SK-N-SH (cell line): Measurements from ENCODE around the gene HECW1. TPM values are rescaled to one million over a fixed set of nuclear protein-coding genes. Genes with fewer than 3 reads are reported as not detected.
A peak's percentile ranks its signal among the peaks of the same experiment; 100 is the strongest.

Experiments
- CTCF ChIA-PET: fragments of 300-600, 350-600 bp; formaldehyde crosslinking; extraction: SDS; loops from one replicate; lab custom pipeline; 2021; lab: Yijun Ruan, JAX
- POLR2A ChIA-PET: fragments of 350-600 bp; sonication (Branson Sonifier 250); formaldehyde crosslinking; extraction: SDS; loops from one replicate; lab custom pipeline; 2020; ENCODE audit warnings: antibody characterized with exemption, inconsistent platforms; lab: Yijun Ruan, JAX
- DNase-seq: peaks from one replicate; pipeline ENCODE4 v3.0.0; 2012
- H2AFZ ChIP-seq: fragments of 200-600 bp; sonication (generic); 2 replicates; pipeline ENCODE4 v1.8.1; 2016; ENCODE audit warnings: antibody characterized with exemption, mild to moderate bottlenecking, low read depth
- H3F3A ChIP-seq: fragments of 200-600 bp; sonication (generic); replicated peaks from 2 replicates; pipeline ENCODE3; 2016; ENCODE audit warnings: antibody characterized with exemption, mild to moderate bottlenecking; ENCODE audit not compliant: insufficient read depth
- H3K27ac ChIP-seq, 2 experiments: fragments of 200-500 bp in 1 of 2; fragments of 200-600 bp in 1 of 2; sonication (Bioruptor generic) in 1 of 2; sonication (generic), shearing (Covaris generic) in 1 of 2; 2 replicates each; pipeline versions ENCODE4 v1.5.1 to v1.6.1; 2014 to 2016; ENCODE audit warnings: low read depth in 2 of 2, inconsistent platforms in 1 of 2, low read length in 1 of 2, mild to moderate bottlenecking in 1 of 2, mixed read lengths in 1 of 2
- H3K27me3 ChIP-seq: fragments of 200-600 bp; sonication (generic), shearing (Covaris generic); 2 replicates; pipeline ENCODE4 v1.6.1; 2016; ENCODE audit warnings: mixed run types; ENCODE audit not compliant: insufficient read depth
- H3K36me3 ChIP-seq, 2 experiments: fragments of 200-500 bp in 1 of 2; fragments of 200-600 bp in 1 of 2; sonication (Bioruptor generic) in 1 of 2; sonication (generic) in 1 of 2; replicated peaks in 1 of 2; 2 replicates each; pipeline versions ENCODE3 to v1.5.1; 2014 to 2016; ENCODE audit warnings: low read length in 1 of 2, mild to moderate bottlenecking in 1 of 2; ENCODE audit not compliant: insufficient read depth in 2 of 2, control insufficient read depth in 1 of 2
- H3K4me1 ChIP-seq, 2 experiments: fragments of 200-500 bp in 1 of 2; fragments of 200-600 bp in 1 of 2; sonication (Bioruptor generic) in 1 of 2; sonication (generic), shearing (Covaris generic) in 1 of 2; 2 replicates each; pipeline versions ENCODE4 v1.5.1 to v1.6.1; 2014 to 2016; ENCODE audit warnings: low read depth in 1 of 2, low read length in 1 of 2, mixed run types in 1 of 2; ENCODE audit not compliant: insufficient read depth in 2 of 2, control insufficient read depth in 1 of 2
- H3K4me2 ChIP-seq: fragments of 200-600 bp; sonication (generic), shearing (Covaris generic); 2 replicates; pipeline ENCODE4 v1.6.1; 2017; ENCODE audit warnings: mixed run types
- H3K4me3 ChIP-seq, 2 experiments: fragments of 200-500 bp in 1 of 2; fragments of 200-600 bp in 1 of 2; sonication (Bioruptor generic) in 1 of 2; sonication (generic), shearing (Covaris generic) in 1 of 2; 2 replicates each; pipeline versions ENCODE4 v1.5.1 to v1.8.1; 2014 to 2016; ENCODE audit warnings: low read depth in 2 of 2, inconsistent platforms in 1 of 2, low read length in 1 of 2, mild to moderate bottlenecking in 1 of 2, mixed read lengths in 1 of 2, moderate library complexity in 1 of 2
- H3K79me2 ChIP-seq: fragments of 200-600 bp; sonication (generic); 2 replicates; pipeline ENCODE4 v1.8.1; 2017; ENCODE audit warnings: mild to moderate bottlenecking; ENCODE audit not compliant: insufficient read depth
- H3K9ac ChIP-seq: fragments of 200-600 bp; sonication (generic); 2 replicates; pipeline ENCODE4 v1.6.1; 2017; ENCODE audit warnings: mixed run types
- H3K9me2 ChIP-seq: fragments of 200-600 bp; sonication (generic); 2 replicates; pipeline ENCODE4 v1.6.1; 2017; ENCODE audit warnings: mixed run types
- H3K9me3 ChIP-seq: fragments of 200-600 bp; sonication (generic); 2 replicates; pipeline ENCODE4 v1.6.1; 2017; ENCODE audit warnings: mixed run types, mild to moderate bottlenecking, moderate library complexity
- H4K20me1 ChIP-seq: fragments of 200-600 bp; sonication (generic); 2 replicates; pipeline ENCODE4 v1.6.1; 2017; ENCODE audit warnings: mild to moderate bottlenecking, mixed run types; ENCODE audit not compliant: insufficient read depth
- ELF1 ChIP-seq: IDR thresholded peaks from 2 replicates; pipeline ENCODE4 v1.4.0; 2012
- EP300 ChIP-seq, 2 experiments: IDR thresholded peaks; 2 replicates each; pipeline versions ENCODE4 v1.4.0 to v1.6.1; 2012; ENCODE audit warnings: borderline replicate concordance in 1 of 2, low read depth in 1 of 2, low read length in 1 of 2
- FOXM1 ChIP-seq: IDR thresholded peaks from 2 replicates; pipeline ENCODE4 v1.4.0; 2012; ENCODE audit warnings: low read depth, mild to moderate bottlenecking
- IRF3 ChIP-seq: fragments of 150-350 bp; IDR thresholded peaks from 2 replicates; pipeline ENCODE4 v1.6.1; 2016; ENCODE audit warnings: mild to moderate bottlenecking, low read depth, low read length
- MAX ChIP-seq: IDR thresholded peaks from 2 replicates; pipeline ENCODE4 v1.4.0; 2012; ENCODE audit warnings: low read depth
- MEF2A ChIP-seq: IDR thresholded peaks from 2 replicates; pipeline ENCODE4 v1.4.0; 2012; ENCODE audit warnings: low read depth, borderline replicate concordance
- NFIC ChIP-seq: IDR thresholded peaks from 2 replicates; pipeline ENCODE4 v1.4.0; 2012; ENCODE audit warnings: borderline replicate concordance
- PBX3 ChIP-seq: IDR thresholded peaks from 2 replicates; pipeline ENCODE4; 2012
- POLR2AphosphoS5 ChIP-seq: IDR thresholded peaks from 2 replicates; pipeline ENCODE4 v1.6.1; 2012; ENCODE audit warnings: low read depth, low read length
- RCOR1 ChIP-seq: fragments of 150-350 bp; IDR thresholded peaks from 2 replicates; pipeline ENCODE4 v1.6.1; 2017; ENCODE audit warnings: antibody characterized with exemption, low read length
- REST ChIP-seq: IDR thresholded peaks from 2 replicates; pipeline ENCODE4 v1.6.1; 2012; ENCODE audit warnings: mild to moderate bottlenecking, low read depth, low read length, moderate library complexity
- TCF12 ChIP-seq: IDR thresholded peaks from 2 replicates; pipeline ENCODE4 v1.4.0; 2012
- USF1 ChIP-seq: IDR thresholded peaks from 2 replicates; pipeline ENCODE4 v1.4.0; 2012; ENCODE audit warnings: low read depth, borderline replicate concordance
- YY1 ChIP-seq: IDR thresholded peaks from 2 replicates; pipeline ENCODE4 v1.4.0; 2012; ENCODE audit warnings: low read depth, mild to moderate bottlenecking
- ZBTB33 ChIP-seq: IDR thresholded peaks from 2 replicates; pipeline ENCODE4 v1.4.0; 2012; ENCODE audit warnings: low read depth, borderline replicate concordance
- WGBS: methylation state at CpG from one replicate; pipeline ENCODE4 v1.1.6; 2017; ENCODE audit warnings: low lambda C conversion rate; 5-methylcytosine and 5-hydroxymethylcytosine counted together
- polyA plus RNA-seq, 3 experiments: library from polyadenylated mRNA; depleted of rRNA; stranded (reverse); fragments of >200 nt; gene quantifications; 2 replicates each; pipeline ENCODE4 v1.2.3, GENCODE V29; 2012

HECW1 gene
- polyA plus RNA-seq, 1 of the 3 experiments (the other 2 are of a cell fraction): not detected

GRCh38 chr7:43517464-43517863 lies 405.0 kb downstream of the HECW1 start (continued):
- no peak for TF ChIP-seq REST

- Histone ChIP-seq H3K4me3 (no peak overlapping the region), H3K27ac (no peak overlapping the region), H3K36me3 (no peaks in the 10 kb centered on the region), H3K4me2 (no peak overlapping the region), H2AFZ (no peak overlapping the region), H3K27me3 (peaks cover 1% of the 10 kb centered on the region; the same call in 1 of the 2 replicates), H4K20me1 (no peaks in the 10 kb centered on the region), H3F3A (no peaks in the 10 kb centered on the region), H3K4me1 (peaks cover 0 to 3% of the 10 kb centered on the region in 2 experiments; a peak in 1 of 4 replicates), H3K9ac (no peak overlapping the region), H3K9me2 (no peaks in the 10 kb centered on the region), H3K79me2 (no peaks in the 10 kb centered on the region), H3K9me3 (no peaks in the 10 kb centered on the region)
- TF ChIP-seq EP300 (IDR thresholded peaks at IDR 0.05; ENCODE audit: borderline replicate concordance in 1 of 2, low read depth in 1 of 2, low read length in 1 of 2) (no peak), MEF2A (no peak), FOXM1 (no peak), PBX3 (no peak), TCF12 (no peak), NFIC (no peak)
- 78% methylated on average over 8 of the region's 8 CpGs for WGBS
- DNase-seq: no peak
- CTCF ChIA-PET: interaction anchor here (0.9 to 2.3 kb wide), 5 partner anchors 11 to 579 kb away, joined by 3 to 11 read pairs (median 5); partner anchors contain the start of gene STK17A
- POLR2A ChIA-PET: interaction anchor here (0.6 kb wide), 1 partner anchor 657 kb away, joined by 4 read pairs; no protein-coding TSS in a partner anchor
These were observed 407.8 kb downstream of the HECW1 start for GRCh38 chr7:43520201-43520600.

- H3K9me2 ChIP-seq: no peaks in the 10 kb centered on the region
- no peak overlapping the region for H3K27ac ChIP-seq
- no peak overlapping the region for H2AFZ ChIP-seq
- no peaks in the 10 kb centered on the region for H3F3A ChIP-seq
- H3K79me2 ChIP-seq: no peaks in the 10 kb centered on the region
- H4K20me1 ChIP-seq: no peaks in the 10 kb centered on the region
- peaks cover 6% of the 10 kb centered on the region; the same call in 1 of the 2 replicates for H3K27me3 ChIP-seq
- DNase-seq: no peak
- no peak overlapping the region for H3K4me3 ChIP-seq
- no peaks in the 10 kb centered on the region for H3K36me3 ChIP-seq
- H3K4me1 ChIP-seq: peaks cover 0 to 3% of the 10 kb centered on the region in 2 experiments; a peak in 2 of 4 replicates
- H3K9me3 ChIP-seq: no peaks in the 10 kb centered on the region
- CTCF ChIA-PET: interaction anchor here (0.8 to 1.5 kb wide), 4 partner anchors 11 to 68 kb away, joined by 3 to 6 read pairs (median 4); no protein-coding TSS in a partner anchor
- WGBS: 51% methylated on average over 8 of the region's 8 CpGs
- H3K4me2 ChIP-seq: no peak overlapping the region
- POLR2A ChIA-PET: no interaction called here
- H3K9ac ChIP-seq: no peak overlapping the region
- TF ChIP-seq EP300 (IDR thresholded peaks at IDR 0.05; ENCODE audit: borderline replicate concordance in 1 of 2, low read depth in 1 of 2, low read length in 1 of 2): no peak
- TF ChIP-seq USF1: no peak
- TF ChIP-seq YY1: no peak
- no peak for TF ChIP-seq ELF1
- TF ChIP-seq MAX: no peak
- no peak for TF ChIP-seq ZBTB33
- no peak for TF ChIP-seq IRF3
- no peak for TF ChIP-seq RCOR1
- peak; percentile 53; the same call in 1 of the 2 replicates for TF ChIP-seq TCF12
- TF ChIP-seq FOXM1: no peak
- no peak for TF ChIP-seq POLR2AphosphoS5
These were observed 410.1 kb downstream of the HECW1 start for GRCh38 chr7:43522406-43523156.
